Measurements from ENCODE around the gene NSUN5. TPM values are rescaled to one million over a fixed set of nuclear protein-coding genes. Genes with fewer than 3 reads are reported as not detected.
"Not testable (repeated sequence)": the region's sequence is repeated elsewhere in the genome, so short reads cannot be mapped to it uniquely, and the experiment has no call there.

Gene NSUN5
- total RNA-seq, 1 donor from 2014 or later = 39.8 TPM

DNA sequence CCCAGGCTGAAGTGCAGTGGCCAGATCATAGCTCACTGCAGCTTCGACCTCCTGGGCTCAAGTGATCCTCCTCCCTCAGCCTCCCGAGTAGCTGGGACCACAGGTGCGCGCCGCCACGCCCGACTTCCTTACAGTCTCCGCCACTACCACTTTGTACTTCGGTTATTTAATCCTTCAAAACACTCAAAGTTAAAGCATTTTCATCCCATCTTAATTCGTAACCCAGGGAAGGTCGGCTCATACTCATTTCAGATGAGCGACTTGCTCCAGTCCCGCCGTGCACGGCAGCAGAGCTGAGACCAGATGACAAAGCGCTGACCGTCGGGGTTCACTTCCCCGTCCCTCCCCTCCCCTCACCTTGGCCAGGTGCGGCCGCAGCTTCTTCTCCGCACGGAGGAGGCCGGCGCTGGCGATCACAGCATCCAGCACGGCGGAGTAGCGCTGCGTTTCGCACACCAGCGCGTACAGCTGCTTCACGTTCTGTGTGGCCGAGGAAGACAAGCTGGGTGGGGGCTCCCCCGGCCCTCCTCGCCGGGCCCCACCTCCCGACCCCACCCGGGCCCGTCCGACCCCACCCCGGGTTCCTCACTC lies 457 bp downstream of the NSUN5 start:
- TF ChIP-seq, protein P1, sequence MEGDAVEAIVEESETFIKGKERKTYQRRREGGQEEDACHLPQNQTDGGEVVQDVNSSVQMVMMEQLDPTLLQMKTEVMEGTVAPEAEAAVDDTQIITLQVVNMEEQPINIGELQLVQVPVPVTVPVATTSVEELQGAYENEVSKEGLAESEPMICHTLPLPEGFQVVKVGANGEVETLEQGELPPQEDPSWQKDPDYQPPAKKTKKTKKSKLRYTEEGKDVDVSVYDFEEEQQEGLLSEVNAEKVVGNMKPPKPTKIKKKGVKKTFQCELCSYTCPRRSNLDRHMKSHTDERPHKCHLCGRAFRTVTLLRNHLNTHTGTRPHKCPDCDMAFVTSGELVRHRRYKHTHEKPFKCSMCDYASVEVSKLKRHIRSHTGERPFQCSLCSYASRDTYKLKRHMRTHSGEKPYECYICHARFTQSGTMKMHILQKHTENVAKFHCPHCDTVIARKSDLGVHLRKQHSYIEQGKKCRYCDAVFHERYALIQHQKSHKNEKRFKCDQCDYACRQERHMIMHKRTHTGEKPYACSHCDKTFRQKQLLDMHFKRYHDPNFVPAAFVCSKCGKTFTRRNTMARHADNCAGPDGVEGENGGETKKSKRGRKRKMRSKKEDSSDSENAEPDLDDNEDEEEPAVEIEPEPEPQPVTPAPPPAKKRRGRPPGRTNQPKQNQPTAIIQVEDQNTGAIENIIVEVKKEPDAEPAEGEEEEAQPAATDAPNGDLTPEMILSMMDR (conservative IDR thresholded peaks at IDR 0.05; ENCODE audit: low read depth, low read length) = no peak
- DNase-seq (ENCODE audit: low read depth) = no peak
- peak overlapping the region; percentile 87 for H3K4me3 ChIP-seq (ENCODE audit: low read depth, low read length)

DNA sequence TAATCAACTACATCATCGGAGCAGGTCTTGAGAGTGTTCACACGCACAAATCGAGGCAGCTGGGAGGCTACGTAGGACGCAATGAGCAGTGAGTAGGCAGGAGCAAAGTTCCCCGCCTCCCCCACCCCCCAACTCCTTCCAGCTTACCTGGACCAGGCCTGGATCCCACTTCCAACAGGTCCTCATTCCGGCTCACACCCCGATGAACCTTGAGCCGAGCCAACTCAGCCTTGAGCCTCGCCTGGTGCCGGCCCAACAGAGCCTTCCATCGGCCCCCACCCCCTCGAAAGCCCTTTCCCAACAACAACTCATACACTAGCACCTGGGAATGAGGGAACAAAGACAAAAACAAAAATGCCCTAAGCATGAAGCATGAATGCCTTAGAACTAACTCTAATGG lies 1.2 kb downstream of the NSUN5 start:
- TF ChIP-seq, protein P1 (conservative IDR thresholded peaks at IDR 0.05; ENCODE audit: low read depth, low read length) = no peak
- DNase-seq (ENCODE audit: low read depth) = no peak
- H3K4me3 ChIP-seq (ENCODE audit: low read depth, low read length) = peak overlapping the region; percentile 87

DNA sequence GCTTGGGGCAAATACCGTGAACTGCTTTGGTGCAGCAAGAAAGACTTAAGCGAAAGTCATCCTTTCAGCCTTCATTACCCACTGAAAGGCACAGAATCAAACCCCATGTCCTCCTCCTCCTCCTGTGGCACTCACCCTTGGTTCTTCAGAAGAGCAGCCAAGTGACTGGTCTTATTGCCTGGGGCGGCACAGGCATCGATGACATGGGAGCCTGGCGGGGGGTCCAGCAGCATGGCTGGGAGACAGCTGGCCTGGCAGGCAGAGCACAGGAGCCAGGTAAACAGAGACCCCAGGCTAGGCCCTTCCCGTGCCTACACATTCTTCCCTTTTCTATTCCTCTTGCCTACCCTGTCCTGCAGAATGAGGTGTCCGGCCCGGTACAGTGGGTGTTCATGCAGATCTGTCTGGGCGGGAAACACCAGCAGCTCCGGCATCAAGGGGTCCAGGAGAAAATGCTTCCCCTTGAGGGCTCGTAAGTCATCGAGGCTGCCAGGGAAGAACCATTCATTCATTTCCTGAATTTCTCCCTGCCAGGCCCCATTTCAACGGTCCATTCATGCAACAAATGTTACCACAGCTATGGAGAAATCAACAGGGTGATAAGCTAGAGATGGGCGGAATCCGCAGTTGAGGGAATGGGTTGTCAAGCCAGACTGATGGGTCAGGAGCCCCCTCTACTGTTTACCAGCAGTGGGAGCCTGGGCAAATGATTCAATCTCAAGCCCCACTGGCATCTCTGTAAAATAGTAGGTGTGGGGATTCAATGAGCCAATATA lies 3.8 kb downstream of the NSUN5 start:
- H3K4me3 ChIP-seq (ENCODE audit: low read depth, low read length); DNase-seq (ENCODE audit: low read depth): not testable (repeated sequence)
- TF ChIP-seq, protein P1 (conservative IDR thresholded peaks at IDR 0.05; ENCODE audit: low read depth, low read length) = peak; percentile 10

DNA sequence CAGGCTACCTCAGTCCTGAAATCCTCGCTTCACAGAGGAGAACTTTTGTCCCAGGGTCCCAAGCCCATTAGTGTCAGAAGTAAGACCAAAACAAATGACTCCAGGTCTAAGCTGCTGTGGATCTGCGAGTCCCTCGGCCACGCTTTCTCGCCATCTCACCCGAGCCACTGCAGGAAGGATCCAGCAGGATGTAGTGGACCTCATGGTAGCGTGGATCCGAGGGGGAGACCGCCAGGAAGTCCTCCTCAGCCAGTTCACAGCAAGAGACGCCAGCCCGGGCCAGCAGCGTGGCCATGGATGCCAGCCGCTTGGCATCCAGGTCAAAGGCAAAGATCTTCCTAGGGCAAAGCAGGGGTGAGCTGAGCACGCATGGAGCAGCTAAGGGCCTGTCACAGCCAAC lies 4.6 kb downstream of the NSUN5 start:
- TF ChIP-seq, protein P1 (conservative IDR thresholded peaks at IDR 0.05; ENCODE audit: low read depth, low read length) = no peak
- H3K4me3 ChIP-seq (ENCODE audit: low read depth, low read length) = no peak overlapping the region
- DNase-seq (ENCODE audit: low read depth) = no peak

DNA sequence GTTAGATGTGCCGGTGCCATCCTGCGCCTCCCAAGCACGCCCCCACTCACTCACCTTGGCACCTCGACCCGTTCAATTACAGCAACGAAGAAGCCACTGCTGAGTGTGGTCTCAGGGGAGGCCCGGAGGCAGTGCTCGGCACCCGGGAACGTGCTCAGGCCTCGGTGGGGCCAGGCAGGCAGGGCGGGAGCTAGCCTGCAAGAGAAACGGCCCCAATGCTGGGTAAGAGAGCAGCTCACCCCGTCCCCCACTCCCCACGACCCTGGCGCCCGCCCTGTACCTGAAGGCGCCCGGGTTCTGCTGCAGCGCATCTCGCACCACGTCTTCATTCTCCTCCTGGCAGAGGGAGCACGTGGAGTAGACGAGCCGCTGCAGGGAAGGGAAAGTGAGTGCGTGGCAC lies 5.1 kb downstream of the NSUN5 start:
- TF ChIP-seq, protein P1 (conservative IDR thresholded peaks at IDR 0.05; ENCODE audit: low read depth, low read length) = no peak
- DNase-seq (ENCODE audit: low read depth) = no peak
- no peak overlapping the region for H3K4me3 ChIP-seq (ENCODE audit: low read depth, low read length)

DNA sequence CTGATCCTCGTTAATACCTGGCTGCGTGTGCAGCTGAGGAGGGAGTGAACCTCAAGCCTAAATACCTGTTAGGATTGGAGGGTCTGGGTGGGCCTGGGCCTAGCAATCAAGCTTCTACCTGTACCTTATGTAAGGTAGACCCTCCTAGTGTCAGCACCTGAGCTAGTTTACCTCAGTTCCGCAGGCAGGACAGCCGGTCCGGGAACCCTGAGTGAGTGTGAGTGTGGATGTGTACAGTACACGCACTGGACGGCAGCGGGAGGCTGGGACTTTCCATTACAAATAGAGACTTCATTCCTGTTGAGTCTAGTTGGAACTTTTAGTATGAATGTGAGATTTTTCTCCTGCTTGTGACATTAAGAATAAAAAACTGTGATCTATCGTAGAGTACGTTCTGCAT lies 5.8 kb downstream of the NSUN5 start:
- not testable (repeated sequence) for DNase-seq (ENCODE audit: low read depth)

DNA sequence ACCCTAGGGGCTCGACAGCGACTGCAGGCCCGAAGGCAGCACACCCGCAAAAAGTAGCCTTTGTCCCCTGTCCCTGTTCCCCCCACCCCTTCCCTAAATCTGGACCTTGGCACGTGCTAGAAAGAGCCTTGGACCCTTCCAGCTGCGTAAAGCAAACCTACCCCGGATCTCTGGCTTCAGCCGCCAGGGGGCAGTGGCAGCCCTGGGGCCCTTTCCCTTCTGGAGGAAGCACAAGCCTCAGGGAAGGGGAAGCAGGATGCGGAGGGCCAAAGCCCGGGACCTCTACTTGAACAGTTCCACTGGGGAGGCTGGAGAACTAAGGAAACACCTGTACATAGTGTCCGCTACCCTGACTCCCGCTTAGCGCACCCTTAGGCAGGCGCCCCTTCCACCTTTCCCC lies 7.5 kb downstream of the NSUN5 start:
- H3K4me3 ChIP-seq (ENCODE audit: low read depth, low read length); DNase-seq (ENCODE audit: low read depth): not testable (repeated sequence)

More for the DNA sequence above, 5.8 kb downstream of the NSUN5 start:
- H3K4me3 ChIP-seq (ENCODE audit: low read depth, low read length) = not testable (repeated sequence)

DNA sequence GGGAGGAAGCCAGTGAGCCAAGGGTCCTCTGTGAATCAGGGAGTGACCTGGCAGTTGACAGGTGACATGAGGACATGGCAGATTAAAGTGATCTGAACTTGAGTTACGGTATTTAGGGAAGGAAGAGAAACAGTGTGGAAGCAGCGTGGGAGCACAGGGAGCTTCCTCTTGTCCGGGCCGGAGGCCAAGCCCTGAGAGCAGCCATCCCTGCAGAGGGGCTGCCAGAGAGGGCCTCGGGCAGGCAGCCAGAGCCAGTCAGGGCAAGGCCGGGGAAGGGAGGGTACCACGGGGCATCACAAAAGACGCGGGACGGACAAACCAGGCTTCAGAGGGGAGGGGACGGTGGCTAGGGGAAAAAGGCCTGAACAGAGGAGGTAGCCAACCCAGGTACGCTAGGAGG lies 8.8 kb downstream of the NSUN5 start:
- not testable (repeated sequence) for DNase-seq (ENCODE audit: low read depth); H3K4me3 ChIP-seq (ENCODE audit: low read depth, low read length)

DNA sequence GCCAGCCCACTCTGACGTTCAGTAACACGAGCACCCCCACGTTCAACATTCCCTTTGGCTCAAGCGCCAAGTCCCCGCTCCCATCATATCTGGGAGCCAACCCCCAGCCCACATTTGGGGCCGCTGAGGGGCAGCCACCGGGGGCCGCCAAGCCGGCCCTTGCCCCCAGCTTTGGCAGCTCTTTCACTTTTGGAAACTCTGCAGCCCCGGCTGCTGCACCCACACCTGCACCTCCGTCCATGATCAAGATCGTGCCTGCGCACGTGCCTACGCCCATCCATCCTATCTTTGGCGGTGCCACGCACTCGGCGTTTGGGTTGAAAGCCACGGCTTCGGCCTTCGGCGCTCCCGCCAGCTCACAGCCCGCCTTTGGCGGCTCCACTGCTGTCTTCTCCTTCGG lies 10.9 kb downstream of the NSUN5 start:
- DNase-seq (ENCODE audit: low read depth); H3K4me3 ChIP-seq (ENCODE audit: low read depth, low read length): not testable (repeated sequence)

DNA sequence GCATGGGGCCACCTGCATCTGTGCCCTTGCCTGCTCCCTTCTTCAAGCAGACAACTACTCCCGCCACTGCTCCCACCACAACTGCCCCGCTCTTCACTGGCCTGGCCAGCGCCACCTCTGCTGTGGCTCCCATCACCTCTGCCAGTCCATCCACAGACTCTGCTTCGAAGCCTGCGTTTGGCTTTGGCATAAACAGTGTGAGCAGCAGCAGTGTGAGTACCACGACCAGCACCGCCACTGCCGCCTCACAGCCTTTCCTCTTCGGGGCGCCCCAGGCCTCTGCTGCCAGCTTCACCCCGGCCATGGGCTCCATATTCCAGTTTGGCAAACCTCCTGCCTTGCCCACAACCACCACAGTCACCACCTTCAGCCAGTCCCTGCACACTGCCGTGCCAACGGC lies 11.4 kb downstream of the NSUN5 start:
- H3K4me3 ChIP-seq (ENCODE audit: low read depth, low read length); DNase-seq (ENCODE audit: low read depth): not testable (repeated sequence)

DNA sequence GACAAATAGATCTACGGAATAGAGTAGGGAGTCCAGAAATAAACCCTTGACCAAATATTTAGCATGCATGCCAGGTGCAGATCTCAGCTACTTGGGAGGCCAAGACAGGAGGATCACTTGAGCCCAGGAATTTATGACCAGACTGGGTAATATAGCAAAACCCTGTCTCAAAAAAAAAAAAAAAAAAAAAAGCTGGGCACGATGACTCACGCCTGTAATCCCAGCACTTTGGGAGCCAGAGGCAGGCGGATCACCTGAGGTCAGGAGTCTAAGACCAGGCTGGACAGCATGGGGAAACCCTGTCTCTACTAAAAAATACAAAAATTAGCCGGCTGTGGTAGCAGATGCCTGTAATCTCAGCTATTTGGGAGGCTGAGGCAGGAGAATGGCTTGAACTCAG lies 31.4 kb downstream of the NSUN5 start:
- DNase-seq (ENCODE audit: low read depth); H3K4me3 ChIP-seq (ENCODE audit: low read depth, low read length): not testable (repeated sequence)

DNA sequence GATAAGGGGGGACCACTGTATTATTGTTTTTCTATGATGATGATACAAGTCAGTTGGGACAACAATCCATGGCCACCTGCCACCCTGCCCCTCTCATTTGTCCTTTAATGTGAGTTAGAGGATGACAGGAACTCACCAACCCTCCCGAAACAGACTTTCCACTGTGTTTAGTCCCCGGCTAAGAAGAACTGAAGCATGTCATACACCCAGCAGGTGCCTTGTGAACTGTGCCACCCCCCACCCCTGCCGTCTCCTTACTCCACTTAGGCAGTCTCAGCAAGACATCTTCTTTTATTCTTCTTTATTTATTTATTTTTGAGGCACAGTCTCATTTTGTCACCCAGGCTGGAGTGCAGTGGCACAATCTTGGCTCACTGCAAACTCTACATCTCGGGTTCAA lies 40.8 kb downstream of the NSUN5 start:
- DNase-seq (ENCODE audit: low read depth); H3K4me3 ChIP-seq (ENCODE audit: low read depth, low read length): not testable (repeated sequence)

DNA sequence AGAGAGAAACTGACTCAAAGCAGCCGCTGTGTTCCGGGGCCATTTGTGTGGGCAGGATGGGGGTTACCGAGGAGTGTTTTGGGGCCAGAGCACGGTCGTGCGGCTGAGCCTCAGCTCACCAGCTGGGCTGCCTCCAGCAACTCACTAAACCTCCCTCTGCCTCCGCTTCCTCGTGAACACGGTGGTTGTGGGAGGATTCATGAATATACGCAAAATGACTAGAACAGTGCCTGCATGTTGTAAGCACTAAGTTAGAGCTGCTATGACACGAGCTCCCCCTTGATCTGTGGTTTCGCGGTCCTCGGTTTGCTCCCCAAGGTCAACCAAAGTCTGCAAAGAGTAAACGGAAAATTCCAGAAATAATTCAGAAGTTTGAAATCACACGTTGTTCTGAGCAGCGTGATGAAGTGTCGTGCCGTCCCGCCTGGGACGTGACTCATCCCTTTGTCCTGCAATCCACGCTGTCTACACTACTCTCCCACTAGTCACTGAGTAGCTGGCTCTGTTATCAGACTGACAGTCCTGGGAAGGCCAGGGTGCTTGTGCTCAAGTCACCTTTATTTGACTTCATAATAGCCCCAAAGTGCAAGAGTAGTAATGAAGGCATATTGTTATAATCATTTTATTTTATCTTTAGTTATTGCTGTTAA lies 41.8 kb downstream of the NSUN5 start:
- not testable (repeated sequence) for H3K4me3 ChIP-seq (ENCODE audit: low read depth, low read length); DNase-seq (ENCODE audit: low read depth)

Data from epithelial cell of proximal tubule (primary cell).